ENCODE measurements around the gene RPRM. TPM values are rescaled to one million over a fixed set of nuclear protein-coding genes. Genes with fewer than 3 reads are reported as not detected.
"Not testable (repeated sequence)": the region's sequence is repeated elsewhere in the genome, so short reads cannot be mapped to it uniquely, and the experiment has no call there.

RPRM gene
- 0.13 TPM in 1 of 2 replicates, not detected in the other for total RNA-seq

DNA sequence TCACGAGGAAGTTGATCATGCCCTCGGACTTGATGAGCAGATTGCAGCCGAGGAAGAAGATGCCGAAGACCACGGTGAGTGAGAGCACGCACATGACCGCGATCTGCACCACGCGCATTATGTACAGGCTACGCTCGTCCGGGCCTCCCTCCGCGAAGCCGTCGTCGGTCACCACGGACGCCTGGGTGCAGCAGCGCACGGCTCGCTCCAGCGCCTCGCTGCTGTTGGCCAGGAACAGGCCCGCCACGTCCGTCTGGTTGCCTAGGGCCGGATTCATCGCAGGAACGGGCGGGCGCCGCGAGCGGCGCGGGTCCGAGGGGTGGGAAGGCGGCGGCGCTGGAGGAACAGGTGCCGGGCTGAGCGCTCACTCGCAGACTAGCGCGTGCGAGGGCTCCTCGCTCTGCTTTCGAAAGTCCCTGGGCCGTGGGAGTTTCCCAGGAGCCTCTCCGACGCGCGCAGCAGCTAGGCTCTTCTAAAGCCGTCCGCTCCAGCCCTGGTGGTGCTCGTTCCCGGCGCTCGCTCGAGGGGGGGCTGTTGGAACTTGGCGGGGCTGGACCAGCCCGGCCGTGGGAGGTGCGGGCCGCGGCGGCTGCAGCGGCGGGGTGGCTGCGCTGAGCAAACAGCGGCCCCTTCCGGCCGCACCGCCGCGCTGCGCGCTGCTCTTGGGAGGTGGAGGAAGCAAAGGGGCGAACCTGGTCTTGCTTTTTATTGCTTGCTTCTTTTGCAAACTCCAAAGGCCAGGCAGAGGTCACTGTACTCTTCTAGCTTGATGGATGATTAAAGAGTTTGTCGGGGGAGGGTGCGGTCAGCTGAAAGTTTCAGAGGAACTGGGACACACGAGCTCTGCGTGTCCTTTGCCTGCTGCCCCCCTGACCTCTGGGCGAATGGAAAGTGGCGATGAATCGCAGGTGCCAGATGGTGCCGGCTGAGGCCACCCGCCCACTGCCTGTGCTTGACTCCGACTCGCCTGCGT is at the start of gene RPRM:
Gene RPRM (minus strand): TSS at position 474 of the 973 bp plus-strand sequence. CDS start 197 bp downstream, at position 277.
- DNase-seq (ENCODE audit: low read depth) (peak; percentile 24), FAIRE-seq (no peak)
- peaks cover 19% of the 10 kb centered on the region for H3K27me3 ChIP-seq (ENCODE audit: control insufficient read depth, insufficient read depth, low read length)
- H3K36me3 ChIP-seq (ENCODE audit: control insufficient read depth, insufficient read depth, low read length), result no peaks in the 10 kb centered on the region
- TF ChIP-seq, protein P1, sequence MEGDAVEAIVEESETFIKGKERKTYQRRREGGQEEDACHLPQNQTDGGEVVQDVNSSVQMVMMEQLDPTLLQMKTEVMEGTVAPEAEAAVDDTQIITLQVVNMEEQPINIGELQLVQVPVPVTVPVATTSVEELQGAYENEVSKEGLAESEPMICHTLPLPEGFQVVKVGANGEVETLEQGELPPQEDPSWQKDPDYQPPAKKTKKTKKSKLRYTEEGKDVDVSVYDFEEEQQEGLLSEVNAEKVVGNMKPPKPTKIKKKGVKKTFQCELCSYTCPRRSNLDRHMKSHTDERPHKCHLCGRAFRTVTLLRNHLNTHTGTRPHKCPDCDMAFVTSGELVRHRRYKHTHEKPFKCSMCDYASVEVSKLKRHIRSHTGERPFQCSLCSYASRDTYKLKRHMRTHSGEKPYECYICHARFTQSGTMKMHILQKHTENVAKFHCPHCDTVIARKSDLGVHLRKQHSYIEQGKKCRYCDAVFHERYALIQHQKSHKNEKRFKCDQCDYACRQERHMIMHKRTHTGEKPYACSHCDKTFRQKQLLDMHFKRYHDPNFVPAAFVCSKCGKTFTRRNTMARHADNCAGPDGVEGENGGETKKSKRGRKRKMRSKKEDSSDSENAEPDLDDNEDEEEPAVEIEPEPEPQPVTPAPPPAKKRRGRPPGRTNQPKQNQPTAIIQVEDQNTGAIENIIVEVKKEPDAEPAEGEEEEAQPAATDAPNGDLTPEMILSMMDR (IDR thresholded peaks at IDR 0.05; ENCODE audit: insufficient read depth, low read length, severe bottlenecking), result peak; percentile 85
- H3K4me3 ChIP-seq (ENCODE audit: low read depth, low read length), result peak within 1 kb of the TSS; percentile 34

DNA sequence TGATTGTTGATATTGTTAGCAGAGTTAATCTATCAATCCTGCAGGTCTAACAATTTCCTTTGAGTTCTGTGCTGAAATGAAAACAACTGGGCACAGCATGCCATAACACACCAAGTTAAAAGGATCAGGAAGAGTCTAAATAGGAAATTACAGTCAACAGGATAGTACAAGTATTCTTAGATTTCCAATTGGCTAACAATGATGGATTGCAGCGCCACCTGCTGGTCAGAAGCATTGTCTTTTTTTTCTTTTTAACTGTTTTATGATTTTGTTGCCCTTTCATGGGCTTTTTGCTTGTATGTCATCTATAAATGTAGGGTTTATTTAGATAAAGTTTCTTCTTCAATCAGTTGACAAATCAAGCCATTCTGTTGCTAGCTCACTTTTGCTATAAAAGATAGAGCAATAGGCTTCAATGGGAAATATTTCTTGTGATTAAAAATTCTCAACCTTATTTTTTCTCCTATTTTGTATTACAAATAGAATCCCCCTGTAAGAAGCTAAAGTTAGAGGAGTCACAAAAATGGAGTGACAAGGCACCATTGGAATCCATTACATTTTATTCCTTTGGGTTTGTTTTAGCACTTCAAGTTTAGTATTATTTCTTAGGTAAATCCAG is 40.8 kb upstream of the RPRM start:
- H3K27me3 ChIP-seq (ENCODE audit: control insufficient read depth, insufficient read depth, low read length), result no peaks in the 10 kb centered on the region
- FAIRE-seq (no peak), DNase-seq (ENCODE audit: low read depth) (peak; percentile 46)
- TF ChIP-seq, protein P1 (IDR thresholded peaks at IDR 0.05; ENCODE audit: insufficient read depth, low read length, severe bottlenecking), result peak; percentile 73
- no peak overlapping the region for H3K4me3 ChIP-seq (ENCODE audit: low read depth, low read length)
- H3K36me3 ChIP-seq (ENCODE audit: control insufficient read depth, insufficient read depth, low read length), result no peaks in the 10 kb centered on the region

DNA sequence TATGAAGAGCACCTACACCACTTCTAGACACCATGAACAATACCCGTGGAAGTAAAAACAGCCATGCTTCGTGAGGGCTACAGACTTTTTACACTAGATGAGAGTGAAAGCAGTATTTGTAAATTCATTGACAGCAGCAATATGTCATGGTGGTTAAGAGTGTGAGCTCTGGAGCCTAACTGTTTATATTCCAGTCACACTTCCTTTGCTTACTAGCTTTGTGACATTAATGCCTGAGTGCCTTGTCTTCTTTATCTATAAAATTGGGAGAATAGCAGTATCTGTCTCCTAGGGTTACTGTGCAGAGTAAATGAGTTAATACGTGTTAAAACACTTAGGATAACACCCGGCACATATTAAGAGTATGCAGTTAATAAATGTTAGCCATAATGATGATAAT is 33.8 kb upstream of the RPRM start:
- TF ChIP-seq, protein P1 (IDR thresholded peaks at IDR 0.05; ENCODE audit: insufficient read depth, low read length, severe bottlenecking), result no peak
- DNase-seq (ENCODE audit: low read depth) (no peak), FAIRE-seq (no peak)
- Histone ChIP-seq H3K27me3 (ENCODE audit: control insufficient read depth, insufficient read depth, low read length) (no peaks in the 10 kb centered on the region), H3K4me3 (ENCODE audit: low read depth, low read length) (no peak overlapping the region), H3K36me3 (ENCODE audit: control insufficient read depth, insufficient read depth, low read length) (no peaks in the 10 kb centered on the region)

DNA sequence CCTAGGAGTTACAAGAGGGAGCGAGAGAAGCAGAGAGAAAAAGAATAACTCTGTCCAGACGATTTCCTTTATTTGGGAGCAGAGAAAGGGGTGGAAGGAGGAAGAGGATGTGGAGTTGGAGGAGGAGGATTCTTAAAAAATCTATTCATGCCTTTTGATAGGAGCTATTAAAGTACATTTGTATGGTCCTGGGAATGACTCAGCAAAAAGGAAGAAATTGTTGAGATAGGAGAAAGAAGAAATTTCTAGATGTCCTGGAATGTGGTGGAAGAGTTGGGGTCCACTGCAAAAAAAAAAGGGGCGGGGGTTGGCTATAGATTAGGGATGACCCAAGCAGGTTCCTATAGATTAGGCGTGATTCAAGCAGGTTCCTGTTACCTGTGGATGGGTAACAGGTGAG is 32.4 kb upstream of the RPRM start:
- Histone ChIP-seq H3K4me3 (ENCODE audit: low read depth, low read length) (no peak overlapping the region), H3K36me3 (ENCODE audit: control insufficient read depth, insufficient read depth, low read length) (no peaks in the 10 kb centered on the region), H3K27me3 (ENCODE audit: control insufficient read depth, insufficient read depth, low read length) (no peaks in the 10 kb centered on the region)
- FAIRE-seq (no peak), DNase-seq (ENCODE audit: low read depth) (no peak)
- TF ChIP-seq, protein P1 (IDR thresholded peaks at IDR 0.05; ENCODE audit: insufficient read depth, low read length, severe bottlenecking), result no peak

DNA sequence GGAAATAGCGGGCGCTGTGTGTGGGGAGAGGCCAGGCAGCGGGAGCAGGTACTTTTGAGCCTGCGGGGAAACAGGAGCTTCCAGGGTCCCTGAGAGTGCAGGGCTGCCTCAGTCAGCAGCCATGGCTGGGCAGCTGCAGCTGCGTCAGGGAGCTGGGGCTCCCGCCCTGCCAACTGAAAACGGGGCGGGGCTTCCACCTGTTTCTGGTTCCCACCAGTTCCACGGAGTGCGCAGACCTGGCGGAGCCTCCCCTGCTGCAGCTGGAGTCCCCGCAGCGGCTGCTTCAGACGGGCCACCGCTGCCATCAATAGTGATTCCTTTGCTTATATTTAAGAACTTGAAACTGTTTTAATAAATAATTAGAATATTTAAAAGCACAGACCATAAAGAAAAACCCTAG is 30.6 kb upstream of the RPRM start:
- H3K27me3 ChIP-seq (ENCODE audit: control insufficient read depth, insufficient read depth, low read length), result no peaks in the 10 kb centered on the region
- TF ChIP-seq, protein P1 (IDR thresholded peaks at IDR 0.05; ENCODE audit: insufficient read depth, low read length, severe bottlenecking), result no peak
- no peak for FAIRE-seq
- no peak overlapping the region for H3K4me3 ChIP-seq (ENCODE audit: low read depth, low read length)
- no peaks in the 10 kb centered on the region for H3K36me3 ChIP-seq (ENCODE audit: control insufficient read depth, insufficient read depth, low read length)
- no peak for DNase-seq (ENCODE audit: low read depth)

DNA sequence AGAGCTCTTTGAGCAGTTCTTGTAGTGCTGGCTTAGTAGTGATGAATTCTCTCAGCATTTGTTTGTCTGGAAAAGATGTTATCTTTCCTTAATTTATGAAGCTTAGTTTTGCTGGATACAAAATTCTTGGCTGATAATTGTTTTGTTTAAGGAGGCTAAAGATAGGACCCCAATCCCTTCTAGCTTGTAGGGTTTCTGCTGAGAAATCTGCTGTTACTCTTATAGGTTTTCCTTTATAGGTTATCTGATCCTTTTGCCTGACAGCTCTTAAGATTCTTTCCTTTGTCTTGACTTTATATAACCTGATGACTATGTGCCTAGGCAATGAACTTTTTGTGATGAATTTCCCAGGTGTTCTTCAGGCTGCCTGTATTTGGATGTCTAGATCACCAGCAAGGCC is 27.9 kb upstream of the RPRM start:
- H3K27me3 ChIP-seq (ENCODE audit: control insufficient read depth, insufficient read depth, low read length); FAIRE-seq; H3K4me3 ChIP-seq (ENCODE audit: low read depth, low read length); DNase-seq (ENCODE audit: low read depth); H3K36me3 ChIP-seq (ENCODE audit: control insufficient read depth, insufficient read depth, low read length): not testable (repeated sequence)
